ENCODE results near the gene CSAD.
"Not testable (repeated sequence)": the region's sequence is repeated elsewhere in the genome, so short reads cannot be mapped to it uniquely, and the experiment has no call there.

The CSAD gene

GRCh38 chr12:53115112-53115890, 65.4 kb downstream of the CSAD start:
- no peak overlapping the region for H3K18ac ChIP-seq (ENCODE audit: low read length)
- H2BK5ac ChIP-seq (ENCODE audit: low read depth, low read length, poor library complexity): no peak overlapping the region
- no peak overlapping the region for H3K9ac ChIP-seq (ENCODE audit: low read length)
- no peak for DNase-seq
- H3K36me3 ChIP-seq (ENCODE audit: control insufficient read depth in 1 of 2, insufficient read depth in 2 of 2, low read length in 2 of 2): no peaks in the 10 kb centered on the region
- no peak overlapping the region for H3K4ac ChIP-seq (ENCODE audit: low read depth, low read length)
- no peaks in the 10 kb centered on the region for H3K4me1 ChIP-seq (ENCODE audit: control insufficient read depth in 1 of 2, insufficient read depth in 2 of 2, low read length in 2 of 2)
- H3K27me3 ChIP-seq (ENCODE audit: insufficient read depth, low read length): no peaks in the 10 kb centered on the region
- H2BK120ac ChIP-seq (ENCODE audit: insufficient read depth, low read length, poor library complexity): no peak overlapping the region
- no peak overlapping the region for H4K8ac ChIP-seq (ENCODE audit: low read depth, low read length)
- H3K4me3 ChIP-seq (ENCODE audit: low read depth, low read length): no peak overlapping the region
- no CpG with 5 or more reads among the region's 33 CpGs for WGBS (ENCODE audit: extremely low coverage, insufficient coverage, insufficient read length)
- H4K12ac ChIP-seq (ENCODE audit: low read depth, low read length): no peak overlapping the region
- no peak overlapping the region for H3K14ac ChIP-seq (ENCODE audit: low read length)
- no peak overlapping the region for H2AK5ac ChIP-seq (ENCODE audit: low read length)
- no peaks in the 10 kb centered on the region for H3K79me1 ChIP-seq (ENCODE audit: low read length)
- H3K23ac ChIP-seq (ENCODE audit: low read length): no peak overlapping the region
- no peak overlapping the region for H4K91ac ChIP-seq (ENCODE audit: low read depth, low read length)
- no peaks in the 10 kb centered on the region for H3K9me3 ChIP-seq (ENCODE audit: insufficient read depth, low read depth, low read length)
- H3K4me2 ChIP-seq (ENCODE audit: low read length): no peak overlapping the region
- no peaks in the 10 kb centered on the region for H3K79me2 ChIP-seq (ENCODE audit: control insufficient read depth, insufficient read depth, low read length, poor library complexity)
- no peak overlapping the region for H3K27ac ChIP-seq (ENCODE audit: low read depth, low read length)
- H2AFZ ChIP-seq (ENCODE audit: insufficient read depth, low read length, poor library complexity): no peak overlapping the region
- no peak overlapping the region for H2BK12ac ChIP-seq (ENCODE audit: low read length)

DNA sequence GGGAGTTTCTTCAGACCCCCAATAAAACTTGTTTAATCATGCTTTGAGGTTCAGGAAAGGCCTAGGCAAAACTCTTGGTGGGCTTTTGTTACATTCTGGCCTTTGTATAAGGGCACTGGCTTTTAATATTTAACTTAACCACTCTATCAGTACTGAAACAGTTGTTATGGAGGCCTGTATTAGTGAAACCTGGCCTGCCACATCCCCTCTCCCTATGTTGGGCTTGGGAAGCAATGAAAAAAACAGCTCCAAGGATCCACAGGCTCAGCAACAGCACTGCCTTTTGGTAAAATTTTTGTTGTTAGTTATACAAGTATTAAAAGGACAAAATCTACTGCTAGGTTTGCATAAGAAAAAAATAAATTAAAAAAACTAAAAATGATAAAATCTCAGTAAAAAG, 66.8 kb downstream of the CSAD start:
- H4K8ac ChIP-seq (ENCODE audit: low read depth, low read length): no peak overlapping the region
- H3K18ac ChIP-seq (ENCODE audit: low read length): no peak overlapping the region
- H3K9ac ChIP-seq (ENCODE audit: low read length): no peak overlapping the region
- H2BK120ac ChIP-seq (ENCODE audit: insufficient read depth, low read length, poor library complexity): no peak overlapping the region
- no peak overlapping the region for H3K4ac ChIP-seq (ENCODE audit: low read depth, low read length)
- H3K23ac ChIP-seq (ENCODE audit: low read length): no peak overlapping the region
- no peak overlapping the region for H2AFZ ChIP-seq (ENCODE audit: insufficient read depth, low read length, poor library complexity)
- no peaks in the 10 kb centered on the region for H3K79me1 ChIP-seq (ENCODE audit: low read length)
- H3K4me1 ChIP-seq (ENCODE audit: control insufficient read depth in 1 of 2, insufficient read depth in 2 of 2, low read length in 2 of 2): no peaks in the 10 kb centered on the region
- H3K4me3 ChIP-seq (ENCODE audit: low read depth, low read length): no peak overlapping the region
- H3K9me3 ChIP-seq (ENCODE audit: insufficient read depth, low read depth, low read length): no peaks in the 10 kb centered on the region
- H2BK12ac ChIP-seq (ENCODE audit: low read length): no peak overlapping the region
- no peaks in the 10 kb centered on the region for H3K27me3 ChIP-seq (ENCODE audit: insufficient read depth, low read length)
- no peak overlapping the region for H2BK5ac ChIP-seq (ENCODE audit: low read depth, low read length, poor library complexity)
- no peak overlapping the region for H4K12ac ChIP-seq (ENCODE audit: low read depth, low read length)
- H3K14ac ChIP-seq (ENCODE audit: low read length): no peak overlapping the region
- no peak for DNase-seq
- H3K27ac ChIP-seq (ENCODE audit: low read depth, low read length): no peak overlapping the region
- no peak overlapping the region for H2AK5ac ChIP-seq (ENCODE audit: low read length)
- no peak overlapping the region for H4K91ac ChIP-seq (ENCODE audit: low read depth, low read length)
- H3K36me3 ChIP-seq (ENCODE audit: control insufficient read depth in 1 of 2, insufficient read depth in 2 of 2, low read length in 2 of 2): no peaks in the 10 kb centered on the region
- H3K4me2 ChIP-seq (ENCODE audit: low read length): no peak overlapping the region
- H3K79me2 ChIP-seq (ENCODE audit: control insufficient read depth, insufficient read depth, low read length, poor library complexity): no peaks in the 10 kb centered on the region

- no peak overlapping the region for H3K14ac ChIP-seq (ENCODE audit: low read length)
- H3K18ac ChIP-seq (ENCODE audit: low read length): no peak overlapping the region
- H2BK120ac ChIP-seq (ENCODE audit: insufficient read depth, low read length, poor library complexity): no peak overlapping the region
- no peaks in the 10 kb centered on the region for H3K9me3 ChIP-seq (ENCODE audit: insufficient read depth, low read depth, low read length)
- H3K27ac ChIP-seq (ENCODE audit: low read depth, low read length): no peak overlapping the region
- H3K79me1 ChIP-seq (ENCODE audit: low read length): no peaks in the 10 kb centered on the region
- no peak overlapping the region for H4K12ac ChIP-seq (ENCODE audit: low read depth, low read length)
- H3K27me3 ChIP-seq (ENCODE audit: insufficient read depth, low read length): no peaks in the 10 kb centered on the region
- no peak overlapping the region for H2BK12ac ChIP-seq (ENCODE audit: low read length)
- H3K4me3 ChIP-seq (ENCODE audit: low read depth, low read length): no peak overlapping the region
- H2AFZ ChIP-seq (ENCODE audit: insufficient read depth, low read length, poor library complexity): no peak overlapping the region
- H3K23ac ChIP-seq (ENCODE audit: low read length): no peak overlapping the region
- H4K91ac ChIP-seq (ENCODE audit: low read depth, low read length): no peak overlapping the region
- H3K9ac ChIP-seq (ENCODE audit: low read length): no peak overlapping the region
- no peak overlapping the region for H2BK5ac ChIP-seq (ENCODE audit: low read depth, low read length, poor library complexity)
- H3K79me2 ChIP-seq (ENCODE audit: control insufficient read depth, insufficient read depth, low read length, poor library complexity): no peaks in the 10 kb centered on the region
- no peak overlapping the region for H4K8ac ChIP-seq (ENCODE audit: low read depth, low read length)
- H2AK5ac ChIP-seq (ENCODE audit: low read length): no peak overlapping the region
- H3K4me1 ChIP-seq (ENCODE audit: control insufficient read depth in 1 of 2, insufficient read depth in 2 of 2, low read length in 2 of 2): no peaks in the 10 kb centered on the region
- H3K36me3 ChIP-seq (ENCODE audit: control insufficient read depth in 1 of 2, insufficient read depth in 2 of 2, low read length in 2 of 2): no peaks in the 10 kb centered on the region
- DNase-seq: no peak
- no peak overlapping the region for H3K4me2 ChIP-seq (ENCODE audit: low read length)
- no CpG with 5 or more reads among the region's 12 CpGs for WGBS (ENCODE audit: extremely low coverage, insufficient coverage, insufficient read length)
- no peak overlapping the region for H3K4ac ChIP-seq (ENCODE audit: low read depth, low read length)
Measured at GRCh38 chr12:53113136-53113705, 67.5 kb downstream of the CSAD start.

DNA sequence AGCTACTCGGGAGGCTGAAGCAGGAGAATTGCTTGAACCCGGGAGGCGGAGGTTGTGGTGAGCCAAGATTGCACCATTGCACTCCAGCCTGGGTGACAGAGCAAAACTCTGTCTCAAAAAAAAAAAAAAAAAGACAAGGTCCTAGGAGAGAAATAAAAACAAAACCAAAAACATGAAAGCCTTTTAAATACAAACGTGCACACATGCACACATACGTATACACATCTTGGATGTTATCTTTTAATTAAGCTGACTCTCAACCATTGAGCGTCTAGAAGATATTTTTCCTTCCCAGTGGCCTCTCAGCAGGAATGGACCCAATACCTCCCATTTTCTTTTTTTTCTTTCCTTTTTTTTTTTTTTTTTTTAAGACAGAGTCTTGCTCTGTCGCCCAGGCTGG, 68.3 kb downstream of the CSAD start:
- H2BK5ac ChIP-seq (ENCODE audit: low read depth, low read length, poor library complexity); H3K79me1 ChIP-seq (ENCODE audit: low read length); H3K14ac ChIP-seq (ENCODE audit: low read length); H2BK12ac ChIP-seq (ENCODE audit: low read length); H4K91ac ChIP-seq (ENCODE audit: low read depth, low read length); H3K4ac ChIP-seq (ENCODE audit: low read depth, low read length); H3K4me1 ChIP-seq (ENCODE audit: control insufficient read depth in 1 of 2, insufficient read depth in 2 of 2, low read length in 2 of 2); H2AFZ ChIP-seq (ENCODE audit: insufficient read depth, low read length, poor library complexity); H3K79me2 ChIP-seq (ENCODE audit: control insufficient read depth, insufficient read depth, low read length, poor library complexity); H3K36me3 ChIP-seq (ENCODE audit: control insufficient read depth in 1 of 2, insufficient read depth in 2 of 2, low read length in 2 of 2); DNase-seq; H3K4me2 ChIP-seq (ENCODE audit: low read length); H3K27ac ChIP-seq (ENCODE audit: low read depth, low read length); H4K8ac ChIP-seq (ENCODE audit: low read depth, low read length); H3K9ac ChIP-seq (ENCODE audit: low read length); H3K4me3 ChIP-seq (ENCODE audit: low read depth, low read length); H2BK120ac ChIP-seq (ENCODE audit: insufficient read depth, low read length, poor library complexity); H4K12ac ChIP-seq (ENCODE audit: low read depth, low read length); H3K9me3 ChIP-seq (ENCODE audit: insufficient read depth, low read depth, low read length); H3K23ac ChIP-seq (ENCODE audit: low read length); H3K18ac ChIP-seq (ENCODE audit: low read length); H3K27me3 ChIP-seq (ENCODE audit: insufficient read depth, low read length); H2AK5ac ChIP-seq (ENCODE audit: low read length): not testable (repeated sequence)
- WGBS (ENCODE audit: extremely low coverage, insufficient coverage, insufficient read length): no CpG with 5 or more reads among the region's 7 CpGs
